ENCODE results near the gene TENM3.

TENM3 gene

GRCh38 chr4:182470215-182470614 is 227.0 kb downstream of the TENM3 start:
- no peak for DNase-seq

- no peak for DNase-seq
Measured at GRCh38 chr4:182475539-182475938, 232.3 kb downstream of the TENM3 start.

- DNase-seq = peak; percentile 44
Measured at GRCh38 chr4:182478475-182478874, 235.3 kb downstream of the TENM3 start.

GRCh38 chr4:182483685-182484084 is 240.5 kb downstream of the TENM3 start:
- no peak for DNase-seq

- DNase-seq = no peak
Measured at GRCh38 chr4:182486881-182487280, 243.7 kb downstream of the TENM3 start.

- DNase-seq = no peak
Measured at GRCh38 chr4:182488896-182489295, 245.7 kb downstream of the TENM3 start.

GRCh38 chr4:182489607-182490006 is 246.4 kb downstream of the TENM3 start:
- no peak for DNase-seq

GRCh38 chr4:182491719-182492118 is 248.5 kb downstream of the TENM3 start:
- DNase-seq = no peak

- DNase-seq = no peak
Measured at GRCh38 chr4:182492423-182492822, 249.2 kb downstream of the TENM3 start.

- DNase-seq = no peak
Measured at GRCh38 chr4:182493377-182493776, 250.2 kb downstream of the TENM3 start.

GRCh38 chr4:182494103-182494502 is 250.9 kb downstream of the TENM3 start:
- DNase-seq = no peak

- no peak for DNase-seq
Measured at GRCh38 chr4:182495031-182495430, 251.8 kb downstream of the TENM3 start.

GRCh38 chr4:182495645-182496385 is 252.6 kb downstream of the TENM3 start:
- DNase-seq = no peak

GRCh38 chr4:182496408-182496807 is 253.2 kb downstream of the TENM3 start:
- no peak for DNase-seq

GRCh38 chr4:182502064-182502463 is 258.9 kb downstream of the TENM3 start:
- no peak for DNase-seq

- no peak for DNase-seq
Measured at GRCh38 chr4:182504463-182504862, 261.3 kb downstream of the TENM3 start.

- DNase-seq = no peak
Measured at GRCh38 chr4:182507805-182508204, 264.6 kb downstream of the TENM3 start.

- no peak for DNase-seq
Measured at GRCh38 chr4:182510836-182511235, 267.6 kb downstream of the TENM3 start.

- DNase-seq = no peak
Measured at GRCh38 chr4:182513587-182514291, 270.5 kb downstream of the TENM3 start.

GRCh38 chr4:182518421-182518820 is 275.2 kb downstream of the TENM3 start:
- no peak for DNase-seq

GRCh38 chr4:182519528-182519927 is 276.3 kb downstream of the TENM3 start:
- DNase-seq = no peak

GRCh38 chr4:182521011-182521410 is 277.8 kb downstream of the TENM3 start:
- DNase-seq = no peak

- DNase-seq = no peak
Measured at GRCh38 chr4:182528819-182529218, 285.6 kb downstream of the TENM3 start.

- DNase-seq = no peak
Measured at GRCh38 chr4:182530451-182530850, 287.2 kb downstream of the TENM3 start.

All from NCI-H748 treated with DMSO at 0.1 percent for 48 hours (cell line).